ENCODE results near the gene TBXAS1.

Gene TBXAS1

DNA sequence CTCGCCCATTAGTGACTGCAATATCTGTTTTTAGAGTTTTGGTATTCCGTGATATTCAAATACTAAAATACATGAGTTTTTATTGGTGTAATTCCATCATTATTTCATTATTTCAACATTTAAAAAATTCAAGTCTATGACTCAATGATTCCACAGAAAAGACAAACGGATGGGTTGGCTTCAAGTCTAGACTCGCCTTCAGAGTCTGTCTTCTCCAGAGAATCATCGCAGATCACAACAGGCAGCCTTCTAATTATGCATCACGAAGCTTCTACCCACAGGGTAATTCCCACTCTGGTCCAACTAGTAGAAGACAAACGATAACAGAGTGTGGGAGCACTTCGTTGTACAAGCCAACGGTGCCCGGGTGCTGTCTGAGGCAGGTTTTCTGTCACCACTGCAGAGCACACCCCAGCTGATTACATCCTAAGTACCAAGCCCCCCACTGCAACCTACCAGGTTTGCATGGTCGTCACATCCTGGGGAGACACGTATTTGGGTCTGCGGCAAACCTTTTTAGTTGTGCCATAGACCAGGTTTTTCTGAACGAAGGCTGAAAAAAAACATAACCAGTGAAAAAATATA lies 204.8 kb downstream of the TBXAS1 start:
- H3K4me2 ChIP-seq (ENCODE audit: low read depth, low read length, poor library complexity, severe bottlenecking) = no peak overlapping the region
- no peak overlapping the region for H3K4me3 ChIP-seq (ENCODE audit: insufficient read depth, low read length, poor library complexity, severe bottlenecking)
- H3K9ac ChIP-seq (ENCODE audit: low read length) = no peak overlapping the region
- no peaks in the 10 kb centered on the region for H3K9me3 ChIP-seq (ENCODE audit: insufficient read depth, low read length)
- TF ChIP-seq EZH2phosphoT487 (conservative IDR thresholded peaks at IDR 0.05; ENCODE audit: low read length) = no peak
- TF ChIP-seq, protein P1, sequence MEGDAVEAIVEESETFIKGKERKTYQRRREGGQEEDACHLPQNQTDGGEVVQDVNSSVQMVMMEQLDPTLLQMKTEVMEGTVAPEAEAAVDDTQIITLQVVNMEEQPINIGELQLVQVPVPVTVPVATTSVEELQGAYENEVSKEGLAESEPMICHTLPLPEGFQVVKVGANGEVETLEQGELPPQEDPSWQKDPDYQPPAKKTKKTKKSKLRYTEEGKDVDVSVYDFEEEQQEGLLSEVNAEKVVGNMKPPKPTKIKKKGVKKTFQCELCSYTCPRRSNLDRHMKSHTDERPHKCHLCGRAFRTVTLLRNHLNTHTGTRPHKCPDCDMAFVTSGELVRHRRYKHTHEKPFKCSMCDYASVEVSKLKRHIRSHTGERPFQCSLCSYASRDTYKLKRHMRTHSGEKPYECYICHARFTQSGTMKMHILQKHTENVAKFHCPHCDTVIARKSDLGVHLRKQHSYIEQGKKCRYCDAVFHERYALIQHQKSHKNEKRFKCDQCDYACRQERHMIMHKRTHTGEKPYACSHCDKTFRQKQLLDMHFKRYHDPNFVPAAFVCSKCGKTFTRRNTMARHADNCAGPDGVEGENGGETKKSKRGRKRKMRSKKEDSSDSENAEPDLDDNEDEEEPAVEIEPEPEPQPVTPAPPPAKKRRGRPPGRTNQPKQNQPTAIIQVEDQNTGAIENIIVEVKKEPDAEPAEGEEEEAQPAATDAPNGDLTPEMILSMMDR (IDR thresholded peaks at IDR 0.05; ENCODE audit: insufficient read depth, low read length, poor library complexity, severe bottlenecking) = no peak
- no peaks in the 10 kb centered on the region for H3F3A ChIP-seq (ENCODE audit: insufficient read depth)
- H2AFZ ChIP-seq (ENCODE audit: low read depth, low read length, severe bottlenecking) = no peak overlapping the region
- H3K27me3 ChIP-seq (ENCODE audit: low read length) = no peaks in the 10 kb centered on the region
- H3K27ac ChIP-seq (ENCODE audit: low read depth, low read length) = no peak overlapping the region
- H3K9me2 ChIP-seq (replicated peaks; ENCODE audit: insufficient read depth, low read length) = no peaks in the 10 kb centered on the region
- H4K20me1 ChIP-seq (ENCODE audit: low read depth, low read length) = no peaks in the 10 kb centered on the region
- no peaks in the 10 kb centered on the region for H3K36me3 ChIP-seq (ENCODE audit: low read length)
- no peaks in the 10 kb centered on the region for H3K79me2 ChIP-seq (ENCODE audit: insufficient read depth, low read length)

GRCh38 chr7:140034421-140034820 lies 205.4 kb downstream of the TBXAS1 start:
- no peaks in the 10 kb centered on the region for H4K20me1 ChIP-seq (ENCODE audit: low read depth, low read length)
- H2AFZ ChIP-seq (ENCODE audit: low read depth, low read length, severe bottlenecking) = no peak overlapping the region

DNA sequence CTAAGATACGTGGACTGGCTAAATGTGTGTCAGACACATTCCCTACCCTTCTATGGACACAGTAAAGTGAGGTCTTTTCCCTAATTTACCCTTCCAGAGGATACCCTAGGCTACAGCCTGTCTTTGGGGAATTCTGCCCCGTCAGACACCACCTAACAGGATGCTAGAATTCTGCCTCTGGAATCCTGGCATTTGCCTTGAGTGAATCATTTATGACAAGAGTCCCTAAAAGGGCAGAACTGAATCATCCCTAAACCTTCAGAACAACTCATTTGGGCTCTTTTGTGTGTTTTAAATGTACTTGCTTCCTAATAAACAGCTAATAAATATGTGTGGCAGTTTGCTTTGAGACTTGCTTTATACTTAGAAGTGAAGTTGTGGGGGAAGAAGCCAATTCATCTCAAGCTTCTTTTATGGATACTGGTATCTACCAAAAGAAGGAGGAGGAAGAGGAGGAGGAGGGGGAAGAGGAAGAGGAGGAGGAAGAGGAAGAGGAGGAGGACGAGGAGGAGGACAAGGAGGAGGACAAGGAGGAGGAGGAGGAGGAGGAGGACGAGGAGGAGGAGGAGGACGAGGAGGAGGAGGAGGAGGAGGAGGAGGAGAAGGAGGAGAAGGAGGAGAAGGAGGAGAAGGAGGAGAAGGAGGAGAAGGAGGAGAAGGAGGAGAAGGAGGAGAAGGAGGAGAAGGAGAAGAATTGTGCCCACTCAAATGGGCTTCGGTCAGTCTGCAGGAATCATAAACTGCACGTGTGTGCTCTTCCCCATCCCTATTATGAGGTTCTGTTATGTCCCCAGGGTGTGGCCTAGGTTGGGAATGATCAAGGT lies 206.5 kb downstream of the TBXAS1 start:
- Histone ChIP-seq H3K4me2 (ENCODE audit: low read depth, low read length, poor library complexity, severe bottlenecking) (no peak overlapping the region), H4K20me1 (ENCODE audit: low read depth, low read length) (no peaks in the 10 kb centered on the region), H3K27me3 (ENCODE audit: low read length) (no peaks in the 10 kb centered on the region), H2AFZ (ENCODE audit: low read depth, low read length, severe bottlenecking) (no peak overlapping the region), H3K79me2 (ENCODE audit: insufficient read depth, low read length) (no peaks in the 10 kb centered on the region), H3K36me3 (ENCODE audit: low read length) (no peaks in the 10 kb centered on the region), H3K9me2 (replicated peaks; ENCODE audit: insufficient read depth, low read length) (no peaks in the 10 kb centered on the region), H3K9me3 (ENCODE audit: insufficient read depth, low read length) (no peaks in the 10 kb centered on the region), H3K4me3 (ENCODE audit: insufficient read depth, low read length, poor library complexity, severe bottlenecking) (no peak overlapping the region), H3K27ac (ENCODE audit: low read depth, low read length) (no peak overlapping the region), H3K9ac (ENCODE audit: low read length) (no peak overlapping the region), H3F3A (ENCODE audit: insufficient read depth) (no peaks in the 10 kb centered on the region)
- TF ChIP-seq, protein P1 (IDR thresholded peaks at IDR 0.05; ENCODE audit: insufficient read depth, low read length, poor library complexity, severe bottlenecking) = no peak
- no peak for TF ChIP-seq EZH2phosphoT487 (conservative IDR thresholded peaks at IDR 0.05; ENCODE audit: low read length)

More at GRCh38 chr7:140034421-140034820, 205.4 kb downstream of the TBXAS1 start:
- Histone ChIP-seq H3K79me2 (ENCODE audit: insufficient read depth, low read length) (no peaks in the 10 kb centered on the region), H3K36me3 (ENCODE audit: low read length) (no peaks in the 10 kb centered on the region), H3K9me3 (ENCODE audit: insufficient read depth, low read length) (no peaks in the 10 kb centered on the region), H3K27me3 (ENCODE audit: low read length) (no peaks in the 10 kb centered on the region), H3K9me2 (replicated peaks; ENCODE audit: insufficient read depth, low read length) (no peaks in the 10 kb centered on the region), H3K4me2 (ENCODE audit: low read depth, low read length, poor library complexity, severe bottlenecking) (no peak overlapping the region), H3K4me3 (ENCODE audit: insufficient read depth, low read length, poor library complexity, severe bottlenecking) (no peak overlapping the region), H3F3A (ENCODE audit: insufficient read depth) (no peaks in the 10 kb centered on the region), H3K9ac (ENCODE audit: low read length) (no peak overlapping the region), H3K27ac (ENCODE audit: low read depth, low read length) (no peak overlapping the region)
- TF ChIP-seq, protein P1 (IDR thresholded peaks at IDR 0.05; ENCODE audit: insufficient read depth, low read length, poor library complexity, severe bottlenecking) = no peak
- no peak for TF ChIP-seq EZH2phosphoT487 (conservative IDR thresholded peaks at IDR 0.05; ENCODE audit: low read length)
